Aorta (tissue), 5 donors: ENCODE data around the gene COMMD1. TPM values are rescaled to one million over a fixed set of nuclear protein-coding genes. Genes with fewer than 3 reads are reported as not detected.

ENCODE experiments used
- ATAC-seq: fragments of 200-7000 bp; cut with Tn5 transposase; one replicate; pipeline ENCODE4 v1.9.1; 2022; ENCODE audit warnings: moderate library complexity; ENCODE audit not compliant: low FRiP score
- DNase-seq, 2 donors: peaks; one replicate each; pipeline ENCODE4 v3.0.0-alpha.2; 2020
- H3K27ac ChIP-seq, 2 donors: one replicate each; pipeline ENCODE4 v1.5.1; 2013; ENCODE audit warnings: low read length in 2 of 2, mild to moderate bottlenecking in 2 of 2, moderate library complexity in 2 of 2, control low read depth in 1 of 2, inconsistent platforms in 1 of 2, low read depth in 1 of 2
- H3K27me3 ChIP-seq, 2 donors: one replicate each; pipeline ENCODE4 v1.6.1; 2013; ENCODE audit warnings: control low read depth in 1 of 2, low read length in 1 of 2, mild to moderate bottlenecking in 1 of 2, moderate library complexity in 1 of 2; ENCODE audit not compliant: insufficient read depth in 2 of 2, control insufficient read depth in 1 of 2
- H3K36me3 ChIP-seq, 2 donors: one replicate each; pipeline ENCODE4 v1.6.1; 2013; ENCODE audit warnings: control low read depth in 1 of 2, low read length in 1 of 2, mild to moderate bottlenecking in 1 of 2; ENCODE audit not compliant: insufficient read depth in 2 of 2, control insufficient read depth in 1 of 2
- H3K4me1 ChIP-seq, 2 donors: one replicate each; pipeline ENCODE4 v1.6.1; 2013; ENCODE audit warnings: low read length in 2 of 2, control low read depth in 1 of 2, mild to moderate bottlenecking in 1 of 2, moderate library complexity in 1 of 2; ENCODE audit not compliant: insufficient read depth in 2 of 2, control insufficient read depth in 1 of 2
- H3K4me3 ChIP-seq, 2 donors: one replicate each; pipeline ENCODE4 v1.5.1; 2013; ENCODE audit warnings: low read length in 2 of 2, control low read depth in 1 of 2, mild to moderate bottlenecking in 1 of 2
- H3K9me3 ChIP-seq: one replicate; pipeline ENCODE4 v1.6.1; 2013; ENCODE audit warnings: mild to moderate bottlenecking, low read length; ENCODE audit not compliant: control insufficient read depth
- WGBS, 2 donors: extraction: QIAGEN DNeasy Blood & Tissue Kit; methylation state at CpG; one replicate each; pipeline ENCODE4 v1.1.7; 2013; 5-methylcytosine and 5-hydroxymethylcytosine counted together
- intact Hi-C, 2 donors: fragments of 100-400 bp; cut with DNase I; formaldehyde crosslinking; loops; one replicate each; pipeline versions ENCODE4 v1.14.2 to v1.15.0; 2022
- polyA plus RNA-seq, 2 donors: library from polyadenylated mRNA; stranded (reverse); fragments of 200-250 nt; gene quantifications; one replicate each; pipeline ENCODE4 v1.2.3, GENCODE V29; 2013
- total RNA-seq, 2 donors: library from RNA; stranded (reverse); fragmentation: NEBNext Ultra II Directional; extraction: Animal tissue kit (Norgen Biotek cat#: 25700); gene quantifications; one replicate each; pipeline ENCODE4 v1.2.1, GENCODE V29; 2021
- donor health status: healthy with polysubstance abuse.
- donor health status: Bipolar disorder and iron deficiency.
- donor health status: DM: no; HTN: no; CAD: no.
- donor health status: DM: no; HTN: no; CAD: no.
- donor health status: DM: yes; HTN: yes; CAD: no.

Gene COMMD1
- total and polyA plus RNA-seq, 4 donors = 38.1 to 70.2 (median 49.3) TPM

GRCh38 chr2:62184512-62185230, 279.2 kb downstream of the COMMD1 start:
- ATAC-seq (no peak), DNase-seq (no peak)
- 90 to 92% methylated on average over 3 of the region's 3 CpGs for whole genome bisulfite sequencing, 2 donors
- no peak overlapping the region for H3K4me3 ChIP-seq
- H3K36me3 ChIP-seq = no peaks in the 10 kb centered on the region
- no peak overlapping the region for H3K27ac ChIP-seq
- intact Hi-C loops = no loop called here
- no peaks in the 10 kb centered on the region for H3K9me3 ChIP-seq
- H3K4me1 ChIP-seq = no peaks in the 10 kb centered on the region
- no peaks in the 10 kb centered on the region for H3K27me3 ChIP-seq

Other genes with a start within 250 kb of the COMMD1 start
- gene FAM161A, start 51.6 kb upstream of the COMMD1 start, total RNA-seq = 1 to 10 TPM; 2.4 to 2.5 TPM
- gene FAM161A, start 51.6 kb upstream of the COMMD1 start, polyA plus RNA-seq = 1 to 10 TPM in 1 of 2 donors, under 1 TPM in 1; 0.75 to 3.1 TPM
- 10 to 100 TPM; 78.8 to 99.1 TPM for gene CCT4, start 17.0 kb upstream of the COMMD1 start, total RNA-seq
- gene CCT4, start 17.0 kb upstream of the COMMD1 start, polyA plus RNA-seq = 10 to 100 TPM; 57.0 to 69.4 TPM